HCT116 (cell line): ENCODE results near the gene ACAD8. TPM values are rescaled to one million over a fixed set of nuclear protein-coding genes. Genes with fewer than 3 reads are reported as not detected.

Source experiments
- ATAC-seq: fragments of 200-7000 bp; cut with Tn5 transposase; 2 replicates; pipeline ENCODE4 v1.9.1; 2020; ENCODE audit warnings: mild to moderate bottlenecking, moderate library complexity
- BruUV-seq: library from RNA; stranded (reverse); fragments of 400-500 nt; replicated peaks from 2 replicates; lab custom pipeline; 2021; lab: Mats Ljungman, UMichigan
- CTCF ChIA-PET: fragments of 300-600 bp; sonication (Branson Sonifier 250); formaldehyde crosslinking; loops from one replicate; lab custom pipeline; 2021; ENCODE audit warnings: antibody characterized with exemption; lab: Charles Lee
- POLR2A ChIA-PET: fragments of 300-600, 350-600 bp; sonication (Branson Sonifier 250); formaldehyde crosslinking; loops from one replicate; lab custom pipeline; 2021; ENCODE audit warnings: antibody characterized with exemption; lab: Charles Lee
- RAD21 ChIA-PET, 2 experiments: fragments of 300-600 bp; sonication (Branson Sonifier 250); formaldehyde crosslinking; loops; one replicate each; lab custom pipeline; 2023; ENCODE audit warnings: low total read pairs in 2 of 2; ENCODE audit not compliant: uncharacterized antibody in 2 of 2, unreplicated experiment in 2 of 2, low non-redundant PET in 1 of 2; lab: Charles Lee
- DNase-seq: peaks from one replicate; pipeline ENCODE4 v3.0.0-alpha.2; 2010; ENCODE audit warnings: low read depth, low spot score
- H2AFZ ChIP-seq: fragments of 200-600 bp; shearing (Covaris generic), sonication (generic); 2 replicates; pipeline ENCODE4 v1.6.1; 2017; ENCODE audit warnings: low read depth, mixed run types, mixed read lengths, antibody characterized with exemption, low read length; ENCODE audit not compliant: poor library complexity, severe bottlenecking
- H3K27ac ChIP-seq: 2 replicates; pipeline ENCODE4 v1.5.1; 2012; ENCODE audit warnings: low read depth, low read length
- H3K27me3 ChIP-seq: fragments of 200-600 bp; sonication (generic); 2 replicates; pipeline ENCODE4 v1.6.1; 2016; ENCODE audit warnings: mixed run types, low read length, mixed read lengths; ENCODE audit not compliant: insufficient read depth
- H3K36me3 ChIP-seq, 2 experiments: fragments of 200-500 bp in 1 of 2; fragments of 200-600 bp in 1 of 2; sonication (Bioruptor generic) in 1 of 2; sonication (generic) in 1 of 2; 2 replicates each; pipeline versions ENCODE4 v1.5.1 to v1.6.1; 2014 to 2016; ENCODE audit warnings: low read length in 2 of 2, inconsistent platforms in 1 of 2, mixed read lengths in 1 of 2, mixed run types in 1 of 2; ENCODE audit not compliant: insufficient read depth in 2 of 2, control insufficient read depth in 1 of 2
- H3K4me1 ChIP-seq, 2 experiments: fragments of 200-600 bp in 1 of 2; sonication (generic) in 1 of 2; 2 replicates each; pipeline versions ENCODE4 v1.5.1 to v1.6.1; 2012 to 2017; ENCODE audit warnings: low read length in 2 of 2, inconsistent platforms in 1 of 2, mild to moderate bottlenecking in 1 of 2, mixed read lengths in 1 of 2, mixed run types in 1 of 2, moderate library complexity in 1 of 2; ENCODE audit not compliant: insufficient read depth in 2 of 2, control insufficient read depth in 1 of 2
- H3K4me2 ChIP-seq: fragments of 200-600 bp; sonication (generic); 2 replicates; pipeline ENCODE4 v1.6.1; 2017; ENCODE audit warnings: mixed run types, low read length, mixed read lengths
- H3K4me3 ChIP-seq, 2 experiments: fragments of 200-600 bp in 1 of 2; sonication (generic) in 1 of 2; replicated peaks in 1 of 2; 2 replicates each; pipeline ENCODE4 v1.5.1; 2011 to 2016; ENCODE audit warnings: low read length in 2 of 2, control low read depth in 1 of 2, low read depth in 1 of 2, mild to moderate bottlenecking in 1 of 2, mixed read lengths in 1 of 2, mixed run types in 1 of 2
- H3K79me2 ChIP-seq: fragments of 200-600 bp; sonication (generic); 2 replicates; pipeline ENCODE4 v1.6.1; 2017; ENCODE audit warnings: mild to moderate bottlenecking, mixed run types, low read length, moderate library complexity, mixed read lengths; ENCODE audit not compliant: insufficient read depth
- H3K9ac ChIP-seq: fragments of 200-600 bp; sonication (generic); 2 replicates; pipeline ENCODE4 v1.6.1; 2016; ENCODE audit warnings: low read length, mixed read lengths
- H3K9me2 ChIP-seq: fragments of 200-600 bp; sonication (generic), shearing (Covaris generic); 2 replicates; pipeline ENCODE4 v1.6.1; 2017; ENCODE audit warnings: mixed run types, mild to moderate bottlenecking, moderate library complexity; ENCODE audit not compliant: insufficient read depth
- H3K9me3 ChIP-seq, 2 experiments: fragments of 200-500 bp in 1 of 2; fragments of 200-600 bp in 1 of 2; sonication (Bioruptor generic) in 1 of 2; sonication (generic) in 1 of 2; 2 replicates each; pipeline ENCODE4 v1.6.1; 2014 to 2017; ENCODE audit warnings: low read length in 2 of 2, mixed read lengths in 2 of 2, inconsistent platforms in 1 of 2, low read depth in 1 of 2, mild to moderate bottlenecking in 1 of 2, mixed run types in 1 of 2, moderate library complexity in 1 of 2; ENCODE audit not compliant: control insufficient read depth in 1 of 2, insufficient read depth in 1 of 2
- H4K20me1 ChIP-seq: fragments of 200-600 bp; sonication (generic), shearing (Covaris generic); 2 replicates; pipeline ENCODE4 v1.6.1; 2017; ENCODE audit warnings: mixed run types, mild to moderate bottlenecking, moderate library complexity; ENCODE audit not compliant: insufficient read depth
- EGR1 ChIP-seq: IDR thresholded peaks from 2 replicates; pipeline ENCODE4 v1.6.1; 2012; ENCODE audit warnings: low read depth
- ELF1 ChIP-seq: IDR thresholded peaks from 2 replicates; pipeline ENCODE4 v1.6.1; 2012; ENCODE audit warnings: low read depth, borderline replicate concordance
- EZH2phosphoT487 ChIP-seq: fragments of 200-600 bp; IDR thresholded peaks from 2 replicates; pipeline ENCODE4 v1.6.1; 2018; ENCODE audit warnings: antibody characterized with exemption, borderline replicate concordance
- FOSL1 ChIP-seq: IDR thresholded peaks from 2 replicates; pipeline ENCODE4 v1.6.1; 2012; ENCODE audit warnings: low read depth
- POLR2AphosphoS5 ChIP-seq: IDR thresholded peaks from 2 replicates; pipeline ENCODE4 v1.6.1; 2011; ENCODE audit warnings: mild to moderate bottlenecking, low read depth, low read length, moderate library complexity
- SIN3A ChIP-seq: IDR thresholded peaks from 2 replicates; pipeline ENCODE4 v1.6.1; 2012; ENCODE audit warnings: low read depth
- SRF ChIP-seq: IDR thresholded peaks from 2 replicates; pipeline ENCODE4 v1.6.1; 2012; ENCODE audit warnings: low read depth
- YY1 ChIP-seq: IDR thresholded peaks from 2 replicates; pipeline ENCODE4 v1.6.1; 2011; ENCODE audit warnings: low read length, low read depth, moderate library complexity, mild to moderate bottlenecking; ENCODE audit not compliant: insufficient replicate concordance; ENCODE audit errors: extremely low read depth
- ZFX ChIP-seq: fragments of 450-650 bp; IDR thresholded peaks from 2 replicates; pipeline ENCODE4 v1.6.1; 2017
- intact Hi-C: fragments of 100-400 bp; cut with micrococcal nuclease; formaldehyde crosslinking; loops from 2 replicates; pipeline ENCODE4 v1.10.0; 2022
- total RNA-seq: library from RNA; stranded (reverse); gene quantifications from one replicate; pipeline ENCODE4 v1.2.1, GENCODE V29; 2021; ENCODE audit not compliant: unreplicated experiment
- TF ChIP-seq, protein P1 (sequence below): IDR thresholded peaks from 2 replicates; pipeline ENCODE4 v1.6.1; 2012; ENCODE audit warnings: low read depth
- TF ChIP-seq, protein P2 (sequence below): IDR thresholded peaks from 2 replicates; pipeline ENCODE4 v1.6.1; 2012
- TF ChIP-seq, protein P3 (sequence below), 3 experiments: fragments of 200-600 bp in 1 of 3; sonication (generic) in 1 of 3; IDR thresholded peaks in 2 of 3; conservative IDR thresholded peaks in 1 of 3; 2 replicates each; pipeline ENCODE4 v1.5.1; 2012 to 2017; ENCODE audit warnings: low read depth in 2 of 3, low read length in 2 of 3, antibody characterized with exemption in 1 of 3, borderline replicate concordance in 1 of 3, control low read depth in 1 of 3, mild to moderate bottlenecking in 1 of 3, mixed read lengths in 1 of 3, mixed run types in 1 of 3, moderate library complexity in 1 of 3; ENCODE audit not compliant: insufficient read depth in 1 of 3

The ACAD8 gene
- total RNA-seq, 1 experiment from 2014 or later, result 21.0 TPM

DNA sequence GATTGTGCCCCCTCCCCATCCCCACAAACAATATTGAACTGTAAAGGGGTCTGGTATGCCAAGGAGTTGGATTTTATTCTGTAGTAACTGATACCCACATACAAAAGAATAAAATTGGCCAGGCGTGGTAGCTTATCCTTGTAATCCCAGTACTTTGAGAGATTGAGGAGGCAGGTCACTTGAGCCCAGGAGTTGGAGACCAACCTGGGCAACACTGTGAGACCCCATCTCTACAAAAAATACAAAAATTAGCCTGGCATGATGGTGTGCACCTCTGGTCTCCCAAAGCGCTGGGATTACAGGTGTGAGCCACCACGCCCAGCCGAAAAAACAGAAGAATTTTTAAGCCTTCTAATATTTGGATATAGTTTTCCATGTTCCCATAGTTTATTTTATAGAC is 18.6 kb downstream of the ACAD8 start:
- no peak for DNase-seq
- H3K9me3 ChIP-seq, result no peaks in the 10 kb centered on the region
- BruUV-seq, result no TSS peak
- CTCF ChIA-PET, result no interaction called here
- H4K20me1 ChIP-seq, result no peaks in the 10 kb centered on the region
- no peak overlapping the region for H3K4me2 ChIP-seq
- H2AFZ ChIP-seq, result no peak overlapping the region
- no peaks in the 10 kb centered on the region for H3K79me2 ChIP-seq
- H3K27me3 ChIP-seq, result no peaks in the 10 kb centered on the region
- no peak overlapping the region for H3K9ac ChIP-seq
- H3K4me3 ChIP-seq, result no peak overlapping the region
- H3K4me1 ChIP-seq, result no peaks in the 10 kb centered on the region
- TF ChIP-seq, protein P1, sequence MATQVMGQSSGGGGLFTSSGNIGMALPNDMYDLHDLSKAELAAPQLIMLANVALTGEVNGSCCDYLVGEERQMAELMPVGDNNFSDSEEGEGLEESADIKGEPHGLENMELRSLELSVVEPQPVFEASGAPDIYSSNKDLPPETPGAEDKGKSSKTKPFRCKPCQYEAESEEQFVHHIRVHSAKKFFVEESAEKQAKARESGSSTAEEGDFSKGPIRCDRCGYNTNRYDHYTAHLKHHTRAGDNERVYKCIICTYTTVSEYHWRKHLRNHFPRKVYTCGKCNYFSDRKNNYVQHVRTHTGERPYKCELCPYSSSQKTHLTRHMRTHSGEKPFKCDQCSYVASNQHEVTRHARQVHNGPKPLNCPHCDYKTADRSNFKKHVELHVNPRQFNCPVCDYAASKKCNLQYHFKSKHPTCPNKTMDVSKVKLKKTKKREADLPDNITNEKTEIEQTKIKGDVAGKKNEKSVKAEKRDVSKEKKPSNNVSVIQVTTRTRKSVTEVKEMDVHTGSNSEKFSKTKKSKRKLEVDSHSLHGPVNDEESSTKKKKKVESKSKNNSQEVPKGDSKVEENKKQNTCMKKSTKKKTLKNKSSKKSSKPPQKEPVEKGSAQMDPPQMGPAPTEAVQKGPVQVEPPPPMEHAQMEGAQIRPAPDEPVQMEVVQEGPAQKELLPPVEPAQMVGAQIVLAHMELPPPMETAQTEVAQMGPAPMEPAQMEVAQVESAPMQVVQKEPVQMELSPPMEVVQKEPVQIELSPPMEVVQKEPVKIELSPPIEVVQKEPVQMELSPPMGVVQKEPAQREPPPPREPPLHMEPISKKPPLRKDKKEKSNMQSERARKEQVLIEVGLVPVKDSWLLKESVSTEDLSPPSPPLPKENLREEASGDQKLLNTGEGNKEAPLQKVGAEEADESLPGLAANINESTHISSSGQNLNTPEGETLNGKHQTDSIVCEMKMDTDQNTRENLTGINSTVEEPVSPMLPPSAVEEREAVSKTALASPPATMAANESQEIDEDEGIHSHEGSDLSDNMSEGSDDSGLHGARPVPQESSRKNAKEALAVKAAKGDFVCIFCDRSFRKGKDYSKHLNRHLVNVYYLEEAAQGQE, result no peak
- no peak for TF ChIP-seq ELF1
- no peak for TF ChIP-seq ZFX
- TF ChIP-seq FOSL1, result no peak
- no peak for TF ChIP-seq YY1
- TF ChIP-seq, protein P2, sequence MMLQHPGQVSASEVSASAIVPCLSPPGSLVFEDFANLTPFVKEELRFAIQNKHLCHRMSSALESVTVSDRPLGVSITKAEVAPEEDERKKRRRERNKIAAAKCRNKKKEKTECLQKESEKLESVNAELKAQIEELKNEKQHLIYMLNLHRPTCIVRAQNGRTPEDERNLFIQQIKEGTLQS, result no peak
- no peak for TF ChIP-seq EGR1
- TF ChIP-seq, protein P3, sequence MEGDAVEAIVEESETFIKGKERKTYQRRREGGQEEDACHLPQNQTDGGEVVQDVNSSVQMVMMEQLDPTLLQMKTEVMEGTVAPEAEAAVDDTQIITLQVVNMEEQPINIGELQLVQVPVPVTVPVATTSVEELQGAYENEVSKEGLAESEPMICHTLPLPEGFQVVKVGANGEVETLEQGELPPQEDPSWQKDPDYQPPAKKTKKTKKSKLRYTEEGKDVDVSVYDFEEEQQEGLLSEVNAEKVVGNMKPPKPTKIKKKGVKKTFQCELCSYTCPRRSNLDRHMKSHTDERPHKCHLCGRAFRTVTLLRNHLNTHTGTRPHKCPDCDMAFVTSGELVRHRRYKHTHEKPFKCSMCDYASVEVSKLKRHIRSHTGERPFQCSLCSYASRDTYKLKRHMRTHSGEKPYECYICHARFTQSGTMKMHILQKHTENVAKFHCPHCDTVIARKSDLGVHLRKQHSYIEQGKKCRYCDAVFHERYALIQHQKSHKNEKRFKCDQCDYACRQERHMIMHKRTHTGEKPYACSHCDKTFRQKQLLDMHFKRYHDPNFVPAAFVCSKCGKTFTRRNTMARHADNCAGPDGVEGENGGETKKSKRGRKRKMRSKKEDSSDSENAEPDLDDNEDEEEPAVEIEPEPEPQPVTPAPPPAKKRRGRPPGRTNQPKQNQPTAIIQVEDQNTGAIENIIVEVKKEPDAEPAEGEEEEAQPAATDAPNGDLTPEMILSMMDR (IDR thresholded peaks at IDR 0.05 in 2 of 3, conservative IDR thresholded peaks at IDR 0.05 in 1 of 3; ENCODE audit: borderline replicate concordance in 1 of 3, insufficient read depth in 1 of 3, low read depth in 2 of 3, low read length in 2 of 3), result no peak
- no peak for TF ChIP-seq SIN3A
- no peak for TF ChIP-seq POLR2AphosphoS5
- no peak for TF ChIP-seq SRF
- no peak for TF ChIP-seq EZH2phosphoT487
- H3K9me2 ChIP-seq, result no peaks in the 10 kb centered on the region
- RAD21 ChIA-PET, result no interaction called here
- intact Hi-C loops, result no loop called here
- no peak for ATAC-seq
- H3K27ac ChIP-seq, result no peak overlapping the region
- POLR2A ChIA-PET, result no interaction called here
- H3K36me3 ChIP-seq, result no peaks in the 10 kb centered on the region
